ENCODE results near the gene TMEM205. TPM values are rescaled to one million over a fixed set of nuclear protein-coding genes. Genes with fewer than 3 reads are reported as not detected.
A peak's percentile ranks its signal among the peaks of the same experiment; 100 is the strongest.

The TMEM205 gene
- total RNA-seq, 1 experiment from 2014 or later: 224 TPM

GRCh38 chr19:11365557-11366117 is 19.6 kb upstream of the TMEM205 start:
- Histone ChIP-seq H3K9me2 (replicated peaks; ENCODE audit: low read length) (no peaks in the 10 kb centered on the region), H3F3A (ENCODE audit: low read length, unreplicated experiment) (no peaks in the 10 kb centered on the region), H3K27ac (ENCODE audit: low read length) (no peak overlapping the region), H3K4me2 (ENCODE audit: low read length) (no peak overlapping the region), H3K4me1 (ENCODE audit: insufficient read depth, low read length) (no peaks in the 10 kb centered on the region), H3K79me2 (ENCODE audit: low read length) (no peaks in the 10 kb centered on the region), H3K9me3 (ENCODE audit: low read length) (no peaks in the 10 kb centered on the region), H3K4me3 (ENCODE audit: low read length) (no peak overlapping the region), H3K27me3 (ENCODE audit: low read length) (no peaks in the 10 kb centered on the region), H3K9ac (ENCODE audit: low read length) (no peak overlapping the region), H4K20me1 (ENCODE audit: low read length) (no peaks in the 10 kb centered on the region), H3K36me3 (ENCODE audit: low read depth, low read length) (peaks cover 3% of the 10 kb centered on the region; the same call in 1 of the 2 replicates), H2AFZ (ENCODE audit: low read length) (no peak overlapping the region)
- no TSS peak for BruUV-seq (replicated peaks)
- intact Hi-C loops (cut with micrococcal nuclease): no loop called here
- no peak for ATAC-seq
- ChIA-PET POLR2A (ENCODE audit: unreplicated experiment) (no interaction called here), CTCF (no interaction called here)
- no peak for DNase-seq
- TF ChIP-seq EZH2phosphoT487 (IDR thresholded peaks at IDR 0.05; ENCODE audit: borderline replicate concordance, low read length) (no peak), EZH2 (IDR thresholded peaks at IDR 0.05; ENCODE audit: low read length, unreplicated experiment) (no peak), CTCF (conservative IDR thresholded peaks at IDR 0.05; ENCODE audit: low read depth, low read length) (no peak)

GRCh38 chr19:11364935-11365334 is 18.9 kb upstream of the TMEM205 start:
- H3K4me3 ChIP-seq (ENCODE audit: low read length): no peak overlapping the region
- ATAC-seq (no peak), DNase-seq (no peak)
- no peaks in the 10 kb centered on the region for H3K4me1 ChIP-seq (ENCODE audit: insufficient read depth, low read length)
- no peak overlapping the region for H3K27ac ChIP-seq (ENCODE audit: low read length)
- intact Hi-C loops (cut with micrococcal nuclease): no loop called here
- TF ChIP-seq EZH2phosphoT487 (IDR thresholded peaks at IDR 0.05; ENCODE audit: borderline replicate concordance, low read length) (no peak), EZH2 (IDR thresholded peaks at IDR 0.05; ENCODE audit: low read length, unreplicated experiment) (no peak), CTCF (conservative IDR thresholded peaks at IDR 0.05; ENCODE audit: low read depth, low read length) (no peak)
- no peaks in the 10 kb centered on the region for H3K27me3 ChIP-seq (ENCODE audit: low read length)
- H2AFZ ChIP-seq (ENCODE audit: low read length): no peak overlapping the region
- no peaks in the 10 kb centered on the region for H3F3A ChIP-seq (ENCODE audit: low read length, unreplicated experiment)
- H3K79me2 ChIP-seq (ENCODE audit: low read length): no peaks in the 10 kb centered on the region
- H4K20me1 ChIP-seq (ENCODE audit: low read length): no peaks in the 10 kb centered on the region
- H3K9ac ChIP-seq (ENCODE audit: low read length): no peak overlapping the region
- no peaks in the 10 kb centered on the region for H3K9me3 ChIP-seq (ENCODE audit: low read length)
- H3K4me2 ChIP-seq (ENCODE audit: low read length): no peak overlapping the region
- CTCF ChIA-PET: no interaction called here
- BruUV-seq (replicated peaks): TSS peak; percentile 75
- peaks cover 3% of the 10 kb centered on the region; the same call in 1 of the 2 replicates for H3K36me3 ChIP-seq (ENCODE audit: low read depth, low read length)
- H3K9me2 ChIP-seq (replicated peaks; ENCODE audit: low read length): no peaks in the 10 kb centered on the region
- POLR2A ChIA-PET (ENCODE audit: unreplicated experiment): no interaction called here

- Histone ChIP-seq H2AFZ (ENCODE audit: low read length) (no peak overlapping the region), H3K79me2 (ENCODE audit: low read length) (no peaks in the 10 kb centered on the region), H3K9ac (ENCODE audit: low read length) (no peak overlapping the region), H3K27me3 (ENCODE audit: low read length) (no peaks in the 10 kb centered on the region), H3K9me2 (replicated peaks; ENCODE audit: low read length) (no peaks in the 10 kb centered on the region), H3K4me2 (ENCODE audit: low read length) (no peak overlapping the region), H3K9me3 (ENCODE audit: low read length) (no peaks in the 10 kb centered on the region), H4K20me1 (ENCODE audit: low read length) (no peaks in the 10 kb centered on the region), H3F3A (ENCODE audit: low read length, unreplicated experiment) (no peaks in the 10 kb centered on the region), H3K36me3 (ENCODE audit: low read depth, low read length) (peaks cover 3% of the 10 kb centered on the region; the same call in 1 of the 2 replicates), H3K27ac (ENCODE audit: low read length) (no peak overlapping the region), H3K4me1 (ENCODE audit: insufficient read depth, low read length) (no peaks in the 10 kb centered on the region), H3K4me3 (ENCODE audit: low read length) (no peak overlapping the region)
- ATAC-seq (no peak), DNase-seq (no peak)
- intact Hi-C loops (cut with micrococcal nuclease): no loop called here
- ChIA-PET POLR2A (ENCODE audit: unreplicated experiment) (no interaction called here), CTCF (no interaction called here)
- BruUV-seq (replicated peaks): no TSS peak
- TF ChIP-seq EZH2phosphoT487 (IDR thresholded peaks at IDR 0.05; ENCODE audit: borderline replicate concordance, low read length) (no peak), CTCF (conservative IDR thresholded peaks at IDR 0.05; ENCODE audit: low read depth, low read length) (no peak), EZH2 (IDR thresholded peaks at IDR 0.05; ENCODE audit: low read length, unreplicated experiment) (no peak)
Observed at GRCh38 chr19:11364296-11364904, 18.3 kb upstream of the TMEM205 start.
